Neural progenitor cell (in vitro differentiated cells): ENCODE measurements around the gene MIER3. TPM values are rescaled to one million over a fixed set of nuclear protein-coding genes. Genes with fewer than 3 reads are reported as not detected.

Source experiments
- DNase-seq: peaks from one replicate; pipeline ENCODE4 v3.0.0-alpha.2; 2016; ENCODE audit warnings: low spot score
- H2AFZ ChIP-seq: fragments of 200-600 bp; sonication (generic); replicated peaks from 2 replicates; pipeline ENCODE4 v1.6.1; 2016; ENCODE audit warnings: antibody characterized with exemption
- H3F3A ChIP-seq: fragments of 200-600 bp; sonication (generic); 2 replicates; pipeline ENCODE4 v1.6.1; 2016; ENCODE audit warnings: antibody characterized with exemption, low read depth
- H3K27ac ChIP-seq: fragments of 200-600 bp; sonication (generic); 2 replicates; pipeline ENCODE4 v1.5.1; 2016; ENCODE audit warnings: mild to moderate bottlenecking
- H3K27me3 ChIP-seq: fragments of 200-600 bp; sonication (generic); 2 replicates; pipeline ENCODE4 v1.6.1; 2016; ENCODE audit warnings: mild to moderate bottlenecking, moderate library complexity
- H3K36me3 ChIP-seq: fragments of 200-600 bp; sonication (generic); 2 replicates; pipeline ENCODE4 v1.5.1; 2016
- H3K4me1 ChIP-seq: fragments of 200-600 bp; sonication (generic); 2 replicates; pipeline ENCODE4 v1.6.1; 2016; ENCODE audit warnings: mixed run types
- H3K4me2 ChIP-seq: fragments of 200-600 bp; sonication (generic); 2 replicates; pipeline ENCODE4 v1.6.1; 2016
- H3K4me3 ChIP-seq: fragments of 200-600 bp; sonication (generic); 2 replicates; pipeline ENCODE4 v1.5.1; 2016
- H3K79me2 ChIP-seq: fragments of 200-600 bp; sonication (generic); 2 replicates; pipeline ENCODE4 v1.6.1; 2016; ENCODE audit warnings: low read depth
- H3K9ac ChIP-seq: fragments of 200-600 bp; sonication (generic); 2 replicates; pipeline ENCODE4 v1.6.1; 2016
- H3K9me3 ChIP-seq: fragments of 200-600 bp; sonication (generic); 2 replicates; pipeline ENCODE4 v1.5.1; 2016; ENCODE audit warnings: low read depth
- H4K20me1 ChIP-seq: fragments of 200-600 bp; sonication (generic); 2 replicates; pipeline ENCODE4 v1.6.1; 2016; ENCODE audit warnings: low read depth
- H3K27ac Mint-ChIP-seq: 3 replicates; pipeline ENCODE4 v1.8.0; 2021; ENCODE audit warnings: mixed read lengths
- H3K27me3 Mint-ChIP-seq: 2 replicates; pipeline ENCODE4 v1.8.0; 2022; ENCODE audit warnings: low read depth, mild to moderate bottlenecking, inconsistent platforms, moderate library complexity, mixed read lengths; ENCODE audit not compliant: insufficient read depth
- H3K36me3 Mint-ChIP-seq: 3 replicates; pipeline ENCODE4 v1.8.0; 2021; ENCODE audit warnings: mixed read lengths
- H3K4me1 Mint-ChIP-seq: 3 replicates; pipeline ENCODE4 v1.8.0; 2021; ENCODE audit warnings: mixed read lengths
- H3K4me3 Mint-ChIP-seq: 3 replicates; pipeline ENCODE4 v1.8.0; 2021; ENCODE audit warnings: mild to moderate bottlenecking, moderate library complexity, mixed read lengths
- H3K9me3 Mint-ChIP-seq: 3 replicates; pipeline ENCODE4 v1.8.0; 2020; ENCODE audit warnings: mixed read lengths
- CTCF ChIP-seq: fragments of 200-600 bp; sonication (generic); IDR thresholded peaks from 2 replicates; pipeline ENCODE4 v1.5.1; 2017; ENCODE audit warnings: antibody characterized with exemption, mild to moderate bottlenecking
- EZH2 ChIP-seq: fragments of 200-600 bp; sonication (generic); IDR thresholded peaks from 2 replicates; pipeline ENCODE4 v1.6.1; 2017; ENCODE audit warnings: antibody characterized with exemption, mild to moderate bottlenecking, moderate library complexity
- EZH2phosphoT487 ChIP-seq: fragments of 200-600 bp; sonication (generic); IDR thresholded peaks from 2 replicates; pipeline ENCODE4 v1.6.1; 2017; ENCODE audit warnings: antibody characterized with exemption
- total RNA-seq: library from RNA; depleted of rRNA; stranded (reverse); fragments of >200 nt; gene quantifications from 2 replicates; pipeline ENCODE4 v1.2.3, GENCODE V29; 2015; ENCODE audit warnings: low replicate concordance

The MIER3 gene
- 66.2 and 106 TPM in 2 replicates for total RNA-seq

- peaks cover 38% of the 10 kb centered on the region for H4K20me1 ChIP-seq
- peak within 1 kb of the TSS; percentile 93 for H3K4me2 ChIP-seq
- H3F3A ChIP-seq: peaks cover 9% of the 10 kb centered on the region
- TF ChIP-seq EZH2 (no peak), CTCF (no peak), EZH2phosphoT487 (no peak)
- no peaks in the 10 kb centered on the region for H3K9me3 ChIP-seq
- peak within 1 kb of the TSS; percentile 87 for H3K27ac ChIP-seq
- Mint-ChIP-seq H3K4me3 (peak within 1 kb of the TSS; percentile 90), H3K9me3 (no peaks in the 10 kb centered on the region), H3K27me3 (peaks cover 3% of the 10 kb centered on the region), H3K27ac (peak within 1 kb of the TSS; percentile 55), H3K4me1 (peaks cover 19% of the 10 kb centered on the region), H3K36me3 (peaks cover 4% of the 10 kb centered on the region)
- peak within 1 kb of the TSS; percentile 92 for H3K9ac ChIP-seq
- H2AFZ ChIP-seq: peak within 1 kb of the TSS; percentile 99
- peaks cover 7% of the 10 kb centered on the region for H3K36me3 ChIP-seq
- peaks cover 22% of the 10 kb centered on the region for H3K27me3 ChIP-seq
- H3K4me1 ChIP-seq: peaks cover 9% of the 10 kb centered on the region
- DNase-seq: peak; percentile 94
- H3K79me2 ChIP-seq: peaks cover 45% of the 10 kb centered on the region
- H3K4me3 ChIP-seq: peak within 1 kb of the TSS; percentile 98
These were observed at the start of gene MIER3 for GRCh38 chr5:56951946-56952691. MIER3 (minus strand) TSS chr5:56952123; CDS start chr5:56952102, 21 bp downstream.

- no peak for TF ChIP-seq EZH2
- TF ChIP-seq EZH2phosphoT487: no peak
- TF ChIP-seq CTCF: no peak
- Histone ChIP-seq H2AFZ (peak overlapping the region; percentile 68), H3F3A (no peaks in the 10 kb centered on the region), H3K4me3 (no peak overlapping the region), H3K4me1 (no peaks in the 10 kb centered on the region), H3K27me3 (no peaks in the 10 kb centered on the region), H3K4me2 (no peak overlapping the region), H3K9me3 (no peaks in the 10 kb centered on the region), H4K20me1 (no peaks in the 10 kb centered on the region), H3K27ac (no peak overlapping the region), H3K9ac (no peak overlapping the region), H3K79me2 (no peaks in the 10 kb centered on the region), H3K36me3 (no peaks in the 10 kb centered on the region)
- H3K9me3 Mint-ChIP-seq: no peaks in the 10 kb centered on the region
- H3K27me3 Mint-ChIP-seq: no peaks in the 10 kb centered on the region
- no peaks in the 10 kb centered on the region for H3K4me1 Mint-ChIP-seq
- H3K36me3 Mint-ChIP-seq: no peaks in the 10 kb centered on the region
- no peak overlapping the region for H3K27ac Mint-ChIP-seq
- no peak for DNase-seq
- H3K4me3 Mint-ChIP-seq: no peak overlapping the region
These were observed 43.7 kb upstream of the MIER3 start for GRCh38 chr5:56995596-56995995.

- no peak overlapping the region for H3K4me3 ChIP-seq
- no peak overlapping the region for H3K4me2 ChIP-seq
- H3K4me3 Mint-ChIP-seq: no peak overlapping the region
- no peaks in the 10 kb centered on the region for H3K4me1 Mint-ChIP-seq
- H3K27ac Mint-ChIP-seq: no peak overlapping the region
- TF ChIP-seq EZH2phosphoT487 (no peak), CTCF (no peak)
- H3K4me1 ChIP-seq: no peaks in the 10 kb centered on the region
- no peaks in the 10 kb centered on the region for H3K27me3 ChIP-seq
- no peaks in the 10 kb centered on the region for H3K9me3 Mint-ChIP-seq
- no peaks in the 10 kb centered on the region for H4K20me1 ChIP-seq
- H3F3A ChIP-seq: no peaks in the 10 kb centered on the region
- no peak for DNase-seq
- H3K9ac ChIP-seq: no peak overlapping the region
- H3K27ac ChIP-seq: no peak overlapping the region
- H3K36me3 ChIP-seq: no peaks in the 10 kb centered on the region
- no peaks in the 10 kb centered on the region for H3K79me2 ChIP-seq
- H3K9me3 ChIP-seq: no peaks in the 10 kb centered on the region
- no peak overlapping the region for H2AFZ ChIP-seq
- H3K36me3 Mint-ChIP-seq: no peaks in the 10 kb centered on the region
- no peaks in the 10 kb centered on the region for H3K27me3 Mint-ChIP-seq
These were observed 41.3 kb upstream of the MIER3 start for GRCh38 chr5:56993241-56993640.
